Mesendoderm (in vitro differentiated cells): ENCODE data around the gene CPOX.

Source experiments
- DNase-seq: peaks from one replicate; pipeline ENCODE4 v3.0.0; 2013
- H2AK5ac ChIP-seq: 2 replicates; pipeline ENCODE4 v1.6.1; 2013; ENCODE audit warnings: low read length, inconsistent platforms
- H2BK120ac ChIP-seq: 2 replicates; pipeline ENCODE4 v1.6.1; 2013; ENCODE audit warnings: low read depth, mild to moderate bottlenecking, low read length, moderate library complexity, mixed read lengths
- H2BK15ac ChIP-seq: replicated peaks from 2 replicates; pipeline ENCODE4 v1.6.1; 2013; ENCODE audit warnings: low read depth, mild to moderate bottlenecking, moderate library complexity
- H2BK5ac ChIP-seq: 2 replicates; pipeline ENCODE4 v1.6.1; 2013; ENCODE audit warnings: low read length, inconsistent platforms
- H3K18ac ChIP-seq: 2 replicates; pipeline ENCODE4 v1.6.1; 2013; ENCODE audit warnings: mild to moderate bottlenecking, low read length, mixed read lengths
- H3K23ac ChIP-seq: one replicate; pipeline ENCODE4 v1.6.1; 2013; ENCODE audit warnings: low read length
- H3K27ac ChIP-seq: 2 replicates; pipeline ENCODE4 v1.5.1; 2013; ENCODE audit warnings: low read depth, mild to moderate bottlenecking, inconsistent platforms, low read length, moderate library complexity
- H3K27me3 ChIP-seq: 2 replicates; pipeline ENCODE4 v1.6.1; 2013; ENCODE audit warnings: low read length, control low read depth, mild to moderate bottlenecking, inconsistent platforms; ENCODE audit not compliant: insufficient read depth, poor library complexity
- H3K36me3 ChIP-seq: 2 replicates; pipeline ENCODE4 v1.6.1; 2013; ENCODE audit warnings: low read length, inconsistent platforms; ENCODE audit not compliant: control insufficient read depth, insufficient read depth
- H3K4ac ChIP-seq: one replicate; pipeline ENCODE4 v1.6.1; 2013; ENCODE audit warnings: low read depth, mild to moderate bottlenecking, low read length, moderate library complexity
- H3K4me1 ChIP-seq: 2 replicates; pipeline ENCODE4 v1.6.1; 2013; ENCODE audit warnings: low read depth, low read length, inconsistent platforms; ENCODE audit not compliant: control insufficient read depth
- H3K4me2 ChIP-seq: 2 replicates; pipeline ENCODE4 v1.6.1; 2013; ENCODE audit warnings: low read length
- H3K4me3 ChIP-seq: 2 replicates; pipeline ENCODE4 v1.5.1; 2013; ENCODE audit warnings: mild to moderate bottlenecking, low read length
- H3K56ac ChIP-seq: one replicate; pipeline ENCODE4 v1.6.1; 2013; ENCODE audit warnings: low read length
- H3K79me1 ChIP-seq: 2 replicates; pipeline ENCODE4 v1.6.1; 2013; ENCODE audit warnings: low read length, inconsistent platforms
- H3K79me2 ChIP-seq: 2 replicates; pipeline ENCODE4 v1.6.1; 2013; ENCODE audit warnings: mild to moderate bottlenecking, low read length; ENCODE audit not compliant: control insufficient read depth, insufficient read depth
- H3K9ac ChIP-seq: 2 replicates; pipeline ENCODE4 v1.6.1; 2013; ENCODE audit warnings: low read length, inconsistent platforms
- H4K5ac ChIP-seq: one replicate; pipeline ENCODE4 v1.6.1; 2013; ENCODE audit warnings: low read length
- H4K8ac ChIP-seq: one replicate; pipeline ENCODE4 v1.6.1; 2013; ENCODE audit warnings: low read depth, mild to moderate bottlenecking, control low read depth, low read length, moderate library complexity
- whole genome bisulfite sequencing: extraction: QIAGEN DNeasy Blood & Tissue Kit; methylation state at CpG from one replicate; pipeline ENCODE4 v1.1.7; 2013; ENCODE audit warnings: low lambda C conversion rate, missing lambda C conversion rate; ENCODE audit not compliant: insufficient coverage; ENCODE audit errors: extremely low coverage; 5-methylcytosine and 5-hydroxymethylcytosine counted together

CPOX gene

DNA sequence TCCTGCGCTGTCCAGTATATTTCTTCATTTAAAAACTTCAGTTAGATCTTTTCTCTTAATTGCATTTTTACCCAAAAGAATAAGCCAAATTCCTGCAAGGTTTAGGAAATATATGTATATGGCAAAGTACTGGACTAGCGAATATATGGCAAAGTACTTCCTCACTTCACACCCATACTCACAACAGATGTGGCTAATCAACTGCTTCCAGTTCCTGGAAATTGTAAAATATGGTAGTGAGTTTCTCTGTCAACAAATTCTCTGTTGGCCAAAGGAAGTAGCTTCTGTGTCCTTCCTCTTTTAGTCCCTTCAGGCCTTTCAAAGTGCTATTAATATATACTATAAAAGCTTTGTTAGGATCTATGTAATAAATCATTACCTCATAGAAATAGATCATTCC, 39.7 kb downstream of the CPOX start:
- no peak overlapping the region for H3K4me2 ChIP-seq

DNA sequence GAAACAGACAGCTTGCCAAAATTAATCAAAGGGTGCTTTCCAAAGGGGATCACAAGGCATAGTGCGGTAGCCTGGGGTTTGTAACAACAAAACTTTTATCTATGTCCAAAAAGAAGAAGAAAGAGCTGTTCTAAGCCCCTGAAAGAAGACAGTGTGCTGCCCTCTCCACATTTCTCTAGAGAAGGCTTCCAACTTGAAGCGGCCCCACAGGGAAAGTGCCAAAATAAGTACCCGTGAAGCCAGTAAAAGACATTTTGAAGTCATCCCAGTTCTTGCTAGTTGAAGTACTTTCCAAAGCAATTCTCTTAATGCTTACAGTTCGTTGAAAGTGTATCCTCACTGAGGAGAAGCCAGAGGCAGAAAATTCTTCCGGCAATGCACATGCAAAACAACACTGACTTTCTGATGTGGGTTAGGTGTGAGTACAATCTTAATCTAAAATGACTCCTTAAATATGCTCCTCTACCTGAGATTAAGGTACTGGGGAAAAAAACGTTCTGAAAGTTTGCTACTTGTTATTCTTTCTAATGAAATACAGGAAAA, 40.3 kb downstream of the CPOX start:
- no peaks in the 10 kb centered on the region for H3K36me3 ChIP-seq
- H3K27ac ChIP-seq: no peak overlapping the region
- no peak overlapping the region for H2AK5ac ChIP-seq
- DNase-seq: no peak
- H4K5ac ChIP-seq: no peak overlapping the region
- H3K4me3 ChIP-seq: no peak overlapping the region
- H3K4me2 ChIP-seq: no peak overlapping the region
- H3K18ac ChIP-seq: no peak overlapping the region
- no peaks in the 10 kb centered on the region for H3K79me2 ChIP-seq
- WGBS: no CpG with 5 or more reads among the region's 6 CpGs
- no peak overlapping the region for H2BK120ac ChIP-seq
- no peak overlapping the region for H3K23ac ChIP-seq
- H3K4me1 ChIP-seq: no peaks in the 10 kb centered on the region
- H3K27me3 ChIP-seq: no peaks in the 10 kb centered on the region
- H2BK5ac ChIP-seq: no peak overlapping the region
- no peak overlapping the region for H3K56ac ChIP-seq
- no peaks in the 10 kb centered on the region for H3K79me1 ChIP-seq
- no peak overlapping the region for H3K9ac ChIP-seq
- no peak overlapping the region for H4K8ac ChIP-seq
- H3K4ac ChIP-seq: no peak overlapping the region
- no peak overlapping the region for H2BK15ac ChIP-seq

More for the DNA sequence above, 39.7 kb downstream of the CPOX start:
- Histone ChIP-seq H3K4me1 (no peaks in the 10 kb centered on the region), H3K27me3 (no peaks in the 10 kb centered on the region), H3K79me1 (no peaks in the 10 kb centered on the region), H2AK5ac (no peak overlapping the region), H3K4me3 (no peak overlapping the region), H4K8ac (no peak overlapping the region), H2BK120ac (no peak overlapping the region), H3K9ac (no peak overlapping the region), H3K36me3 (no peaks in the 10 kb centered on the region), H3K56ac (no peak overlapping the region), H2BK5ac (no peak overlapping the region), H2BK15ac (no peak overlapping the region), H4K5ac (no peak overlapping the region), H3K23ac (no peak overlapping the region), H3K4ac (no peak overlapping the region), H3K79me2 (no peaks in the 10 kb centered on the region), H3K18ac (no peak overlapping the region), H3K27ac (no peak overlapping the region)
- WGBS: no CpG with 5 or more reads among the region's 2 CpGs
- DNase-seq: no peak

DNA sequence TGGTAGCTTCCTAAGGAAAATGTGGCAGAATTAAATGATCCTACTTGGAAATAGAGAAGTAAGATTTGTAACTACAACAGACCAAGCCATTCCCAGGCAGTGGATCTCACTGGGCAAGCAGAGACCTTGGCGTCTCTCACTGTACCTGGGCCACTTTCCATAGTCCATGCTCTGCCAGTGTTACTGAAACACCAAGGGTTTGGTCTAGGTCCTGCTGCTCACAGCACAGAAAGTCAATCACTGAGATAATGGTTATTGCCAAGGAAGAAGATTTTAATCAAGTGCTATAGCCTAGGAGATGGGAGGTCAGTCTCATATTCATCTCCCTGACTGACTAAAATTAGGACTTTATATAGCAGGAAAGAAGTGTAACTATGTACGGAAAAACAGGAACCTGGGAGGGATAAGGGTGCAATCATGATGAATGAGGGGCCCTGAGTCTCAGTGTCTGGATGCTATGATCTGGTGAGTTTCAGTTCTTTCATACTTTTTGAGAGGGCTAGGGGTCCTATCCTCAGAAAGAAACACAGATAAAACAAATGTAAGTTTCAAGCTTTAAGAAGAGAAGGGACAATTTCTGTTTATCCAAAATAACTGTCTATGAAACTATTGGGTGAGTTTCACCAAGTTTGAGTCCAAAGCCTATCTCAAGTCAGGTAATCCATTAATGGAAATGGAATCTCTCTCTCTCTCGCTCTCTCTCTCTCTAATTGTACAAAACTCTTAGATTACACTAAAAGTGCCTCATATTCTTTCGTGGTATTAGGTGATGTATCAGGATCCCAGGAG, 41.0 kb downstream of the CPOX start:
- Histone ChIP-seq H3K4me2 (no peak overlapping the region), H3K27ac (no peak overlapping the region), H3K36me3 (no peaks in the 10 kb centered on the region), H3K27me3 (no peaks in the 10 kb centered on the region), H3K79me2 (no peaks in the 10 kb centered on the region), H3K4me1 (no peaks in the 10 kb centered on the region), H2BK15ac (no peak overlapping the region), H2BK120ac (no peak overlapping the region), H3K23ac (no peak overlapping the region), H3K56ac (no peak overlapping the region), H2BK5ac (no peak overlapping the region), H3K79me1 (no peaks in the 10 kb centered on the region), H2AK5ac (no peak overlapping the region), H3K9ac (no peak overlapping the region), H3K4ac (no peak overlapping the region), H3K18ac (no peak overlapping the region), H4K8ac (no peak overlapping the region), H3K4me3 (no peak overlapping the region), H4K5ac (no peak overlapping the region)
- DNase-seq: no peak
- WGBS: no CpG with 5 or more reads among the region's 4 CpGs

DNA sequence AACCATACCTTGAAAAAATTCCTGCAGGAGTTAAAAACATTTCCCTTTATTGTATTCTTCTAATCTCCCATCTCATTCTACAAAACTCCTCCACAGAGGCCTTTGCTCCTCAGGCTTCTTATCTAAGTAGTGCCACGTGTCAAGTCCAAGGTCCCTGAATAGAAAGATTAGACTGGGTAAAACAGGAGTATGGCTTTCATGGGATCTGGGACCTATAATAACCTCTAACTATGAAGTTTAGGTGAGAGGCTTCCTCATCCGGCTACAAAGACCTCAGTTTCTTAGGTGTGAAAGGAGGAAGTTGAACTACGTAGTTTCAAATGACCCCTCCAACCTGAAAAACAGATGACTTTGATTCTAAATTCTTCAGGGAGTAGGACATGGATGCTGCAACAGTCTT, 41.7 kb downstream of the CPOX start:
- Histone ChIP-seq H3K23ac (no peak overlapping the region), H3K27ac (no peak overlapping the region), H3K56ac (no peak overlapping the region), H3K27me3 (no peaks in the 10 kb centered on the region), H3K4me2 (no peak overlapping the region), H3K4ac (no peak overlapping the region), H3K36me3 (no peaks in the 10 kb centered on the region), H2BK15ac (no peak overlapping the region), H3K4me3 (no peak overlapping the region), H3K4me1 (no peaks in the 10 kb centered on the region), H3K18ac (no peak overlapping the region), H3K79me2 (no peaks in the 10 kb centered on the region), H3K79me1 (no peaks in the 10 kb centered on the region), H2AK5ac (no peak overlapping the region), H4K5ac (no peak overlapping the region), H3K9ac (no peak overlapping the region), H2BK120ac (no peak overlapping the region), H4K8ac (no peak overlapping the region), H2BK5ac (no peak overlapping the region)
- DNase-seq: peak; percentile 22
- WGBS: no CpG with 5 or more reads among the region's 3 CpGs

DNA sequence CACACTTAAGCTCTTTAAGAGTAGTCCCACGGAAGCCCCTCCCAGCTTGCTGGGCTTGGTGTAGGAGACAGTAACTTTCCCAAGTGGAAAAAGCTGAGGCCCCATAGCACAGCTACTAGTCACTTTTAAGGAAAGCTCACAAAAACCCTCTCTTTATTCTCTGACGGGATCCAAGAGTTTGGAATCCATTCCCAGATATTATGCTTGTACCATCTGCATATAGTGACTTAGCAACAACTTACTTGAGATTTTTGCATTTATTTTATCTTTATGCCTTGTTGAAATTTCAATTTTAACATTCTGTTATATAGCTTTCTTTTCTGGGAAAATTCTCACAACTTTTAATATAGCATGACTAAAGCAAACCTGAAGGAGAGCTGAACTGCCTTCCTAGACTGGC, 42.2 kb downstream of the CPOX start:
- no peaks in the 10 kb centered on the region for H3K27me3 ChIP-seq
- H3K36me3 ChIP-seq: no peaks in the 10 kb centered on the region
- H3K4me3 ChIP-seq: no peak overlapping the region
- no peaks in the 10 kb centered on the region for H3K79me1 ChIP-seq
- H2BK15ac ChIP-seq: no peak overlapping the region
- H4K8ac ChIP-seq: no peak overlapping the region
- no peak for DNase-seq
- H3K18ac ChIP-seq: no peak overlapping the region
- no peak overlapping the region for H2BK120ac ChIP-seq
- no peak overlapping the region for H3K4me2 ChIP-seq
- no peak overlapping the region for H2AK5ac ChIP-seq
- H2BK5ac ChIP-seq: no peak overlapping the region
- no peak overlapping the region for H3K9ac ChIP-seq
- no peak overlapping the region for H3K4ac ChIP-seq
- H3K23ac ChIP-seq: no peak overlapping the region
- H3K27ac ChIP-seq: no peak overlapping the region
- WGBS: no CpG with 5 or more reads among the region's 2 CpGs
- no peaks in the 10 kb centered on the region for H3K4me1 ChIP-seq
- H3K56ac ChIP-seq: no peak overlapping the region
- H3K79me2 ChIP-seq: no peaks in the 10 kb centered on the region
- no peak overlapping the region for H4K5ac ChIP-seq

DNA sequence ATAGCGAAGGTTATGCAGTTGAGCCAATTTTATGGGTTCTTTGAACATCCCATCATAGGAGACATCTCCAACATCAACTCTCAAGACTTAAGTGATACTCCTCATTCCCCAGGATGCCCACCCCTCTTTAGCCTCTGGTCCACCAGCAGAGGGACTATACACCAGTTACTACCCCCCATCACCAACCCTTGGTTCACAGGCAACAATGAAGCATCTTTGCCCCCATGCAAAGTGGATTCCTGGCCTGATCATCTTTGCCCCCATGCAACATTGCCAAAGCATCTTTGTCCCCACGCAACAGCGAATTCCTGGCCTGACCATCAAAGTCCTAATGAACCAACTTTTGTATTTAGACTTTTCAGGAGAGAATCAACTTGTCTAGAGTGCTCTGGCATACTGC, 42.6 kb downstream of the CPOX start:
- H3K9ac ChIP-seq: no peak overlapping the region
- no peaks in the 10 kb centered on the region for H3K27me3 ChIP-seq
- H3K4me2 ChIP-seq: no peak overlapping the region
- no peak overlapping the region for H2BK15ac ChIP-seq
- no peak overlapping the region for H3K27ac ChIP-seq
- WGBS: no CpG with 5 or more reads among the region's 3 CpGs
- H3K79me2 ChIP-seq: no peaks in the 10 kb centered on the region
- H2BK120ac ChIP-seq: no peak overlapping the region
- H3K18ac ChIP-seq: no peak overlapping the region
- no peak overlapping the region for H4K5ac ChIP-seq
- no peak overlapping the region for H3K23ac ChIP-seq
- no peak overlapping the region for H2AK5ac ChIP-seq
- no peak overlapping the region for H3K4me3 ChIP-seq
- H3K79me1 ChIP-seq: no peaks in the 10 kb centered on the region
- no peaks in the 10 kb centered on the region for H3K36me3 ChIP-seq
- no peak overlapping the region for H3K4ac ChIP-seq
- DNase-seq: no peak
- no peak overlapping the region for H2BK5ac ChIP-seq
- H4K8ac ChIP-seq: no peak overlapping the region
- H3K56ac ChIP-seq: no peak overlapping the region
- no peaks in the 10 kb centered on the region for H3K4me1 ChIP-seq
